CD4-positive, alpha-beta T cell treated with Interleukin-10 for 1 hour (primary cell): ENCODE measurements around the gene NSUN6.
"Not testable (repeated sequence)": the region's sequence is repeated elsewhere in the genome, so short reads cannot be mapped to it uniquely, and the experiment has no call there.

Source experiments
- DNase-seq: peaks from one replicate; pipeline ENCODE4 v3.0.0-alpha.2; 2020

Gene NSUN6

GRCh38 chr10:18607503-18608378, 43.6 kb downstream of the NSUN6 start:
- no peak for DNase-seq

GRCh38 chr10:18606051-18606695, 45.2 kb downstream of the NSUN6 start:
- no peak for DNase-seq

- DNase-seq, result no peak
These were observed 50.1 kb downstream of the NSUN6 start for GRCh38 chr10:18601321-18601720.

GRCh38 chr10:18599392-18599791, 52.0 kb downstream of the NSUN6 start:
- no peak for DNase-seq

- DNase-seq, result no peak
These were observed 56.7 kb downstream of the NSUN6 start for GRCh38 chr10:18594574-18595156.

GRCh38 chr10:18591141-18591540, 60.2 kb downstream of the NSUN6 start:
- not testable (repeated sequence) for DNase-seq

- not testable (repeated sequence) for DNase-seq
These were observed 64.8 kb downstream of the NSUN6 start for GRCh38 chr10:18586637-18587036.

GRCh38 chr10:18583575-18584270, 67.7 kb downstream of the NSUN6 start:
- no peak for DNase-seq

- peak; percentile 12 for DNase-seq
These were observed 68.6 kb downstream of the NSUN6 start for GRCh38 chr10:18582803-18583202.

GRCh38 chr10:18577823-18578685, 73.3 kb downstream of the NSUN6 start:
- DNase-seq, result no peak

GRCh38 chr10:18576586-18576985, 74.8 kb downstream of the NSUN6 start:
- no peak for DNase-seq

- DNase-seq, result no peak
These were observed 78.3 kb downstream of the NSUN6 start for GRCh38 chr10:18572959-18573561.

- DNase-seq, result no peak
These were observed 79.6 kb downstream of the NSUN6 start for GRCh38 chr10:18571780-18572179.

- no peak for DNase-seq
These were observed 80.3 kb downstream of the NSUN6 start for GRCh38 chr10:18571076-18571475.

GRCh38 chr10:18570386-18570785, 81.0 kb downstream of the NSUN6 start:
- not testable (repeated sequence) for DNase-seq

- no peak for DNase-seq
These were observed 84.0 kb downstream of the NSUN6 start for GRCh38 chr10:18567343-18567856.

GRCh38 chr10:18566177-18566576, 85.2 kb downstream of the NSUN6 start:
- DNase-seq, result no peak

- no peak for DNase-seq
These were observed 86.4 kb downstream of the NSUN6 start for GRCh38 chr10:18565006-18565405.

- no peak for DNase-seq
These were observed 88.2 kb downstream of the NSUN6 start for GRCh38 chr10:18563003-18563726.

GRCh38 chr10:18561861-18562551, 89.4 kb downstream of the NSUN6 start:
- no peak for DNase-seq
